Liver (tissue), 9 donors: ENCODE measurements around the gene GPR146. TPM values are rescaled to one million over a fixed set of nuclear protein-coding genes. Genes with fewer than 3 reads are reported as not detected.

Source experiments
- DNase-seq: peaks from one replicate; pipeline ENCODE4 v3.0.0-alpha.2; 2017; ENCODE audit warnings: low spot score
- H3K27ac ChIP-seq, 2 donors: one replicate each; pipeline ENCODE4 v1.7.0; 2013; ENCODE audit warnings: inconsistent platforms in 2 of 2, low read length in 2 of 2, control low read depth in 1 of 2, low read depth in 1 of 2, mild to moderate bottlenecking in 1 of 2
- H3K27me3 ChIP-seq, 4 donors: one replicate each; pipeline versions ENCODE4 v1.6.1 to v1.7.0; 2013; ENCODE audit warnings: low read length in 3 of 4, inconsistent platforms in 1 of 4, mild to moderate bottlenecking in 1 of 4, moderate library complexity in 1 of 4; ENCODE audit not compliant: control insufficient read depth in 4 of 4, insufficient read depth in 4 of 4
- H3K36me3 ChIP-seq, 4 donors: one replicate each; pipeline versions ENCODE4 v1.6.1 to v1.7.0; 2013; ENCODE audit warnings: low read length in 3 of 4, mild to moderate bottlenecking in 3 of 4, low read depth in 1 of 4, moderate library complexity in 1 of 4; ENCODE audit not compliant: control insufficient read depth in 4 of 4, insufficient read depth in 3 of 4
- H3K4me1 ChIP-seq, 4 donors: one replicate each; pipeline versions ENCODE4 v1.6.1 to v1.7.0; 2013; ENCODE audit warnings: low read length in 3 of 4, mild to moderate bottlenecking in 3 of 4, moderate library complexity in 1 of 4; ENCODE audit not compliant: control insufficient read depth in 4 of 4, insufficient read depth in 4 of 4
- H3K4me3 ChIP-seq, 3 donors: one replicate each; pipeline versions ENCODE4 v1.6.1 to v1.7.0; 2013; ENCODE audit warnings: low read length in 3 of 3, control low read depth in 1 of 3, low read depth in 1 of 3, mild to moderate bottlenecking in 1 of 3
- H3K9ac ChIP-seq, 2 donors: one replicate each; pipeline ENCODE4 v1.7.0; 2013; ENCODE audit warnings: low read length in 2 of 2, mild to moderate bottlenecking in 2 of 2, moderate library complexity in 2 of 2, control low read depth in 1 of 2, low read depth in 1 of 2
- H3K9me3 ChIP-seq, 4 donors: one replicate each; pipeline versions ENCODE4 v1.6.1 to v1.7.0; 2013; ENCODE audit warnings: low read length in 3 of 4; ENCODE audit not compliant: control insufficient read depth in 4 of 4
- EGR1 ChIP-seq, 2 donors: IDR thresholded peaks; 2 replicates each; pipeline ENCODE4 v1.6.1; 2016 to 2018; ENCODE audit warnings: antibody characterized with exemption in 2 of 2, low read depth in 2 of 2
- FOXA1 ChIP-seq: IDR thresholded peaks from 2 replicates; pipeline ENCODE4 v1.6.1; 2016; ENCODE audit warnings: antibody characterized with exemption
- FOXA2 ChIP-seq: IDR thresholded peaks from 2 replicates; pipeline ENCODE4 v1.6.1; 2016; ENCODE audit warnings: antibody characterized with exemption
- GABPA ChIP-seq, 2 donors: IDR thresholded peaks in 1 of 2; conservative IDR thresholded peaks in 1 of 2; 2 replicates each; pipeline ENCODE4 v1.6.1; 2016; ENCODE audit warnings: antibody characterized with exemption in 2 of 2, mild to moderate bottlenecking in 1 of 2, moderate library complexity in 1 of 2
- HNF4A ChIP-seq, 2 donors: conservative IDR thresholded peaks; 2 replicates each; pipeline ENCODE4 v1.6.1; 2016; ENCODE audit warnings: antibody characterized with exemption in 2 of 2, mild to moderate bottlenecking in 2 of 2
- HNF4G ChIP-seq: IDR thresholded peaks from 2 replicates; pipeline ENCODE4 v1.6.1; 2016; ENCODE audit warnings: antibody characterized with exemption
- JUND ChIP-seq, 2 donors: IDR thresholded peaks; 2 replicates each; pipeline ENCODE4 v1.6.1; 2016; ENCODE audit warnings: antibody characterized with exemption in 2 of 2
- NR2F2 ChIP-seq: IDR thresholded peaks from 2 replicates; pipeline ENCODE4 v1.6.1; 2016; ENCODE audit warnings: antibody characterized with exemption
- RAD21 ChIP-seq, 2 donors: IDR thresholded peaks; 2 replicates each; pipeline ENCODE4 v1.6.1; 2016; ENCODE audit warnings: antibody characterized with exemption in 2 of 2, mild to moderate bottlenecking in 2 of 2
- RXRA ChIP-seq, 2 donors: IDR thresholded peaks; 2 replicates each; pipeline ENCODE4 v1.6.1; 2017 to 2018; ENCODE audit warnings: antibody characterized with exemption in 2 of 2, mild to moderate bottlenecking in 1 of 2
- SP1 ChIP-seq: IDR thresholded peaks from 2 replicates; pipeline ENCODE4 v1.6.1; 2018; ENCODE audit warnings: antibody characterized with exemption, mild to moderate bottlenecking
- TAF1 ChIP-seq: conservative IDR thresholded peaks from 2 replicates; pipeline ENCODE4 v1.6.1; 2016; ENCODE audit warnings: antibody characterized with exemption, mild to moderate bottlenecking
- YY1 ChIP-seq: IDR thresholded peaks from 2 replicates; pipeline ENCODE4 v1.6.1; 2016; ENCODE audit warnings: antibody characterized with exemption, mild to moderate bottlenecking
- WGBS: extraction: QIAGEN DNeasy Blood & Tissue Kit; methylation state at CpG from one replicate; pipeline ENCODE4 v1.1.7; 2013; 5-methylcytosine and 5-hydroxymethylcytosine counted together
- polyA plus RNA-seq, 2 donors: library from polyadenylated mRNA; stranded (reverse) in 1 of 2; unstranded in 1 of 2; fragments of 200-250 nt in 1 of 2; fragments of >200 nt in 1 of 2; fragmentation: Nextera tagmentation in 1 of 2; extraction: Ambion mirVana in 1 of 2; gene quantifications; one replicate each; pipeline versions ENCODE4 v1.2.1 to v1.2.3, GENCODE V29; 2013 to 2015
- total RNA-seq, 2 donors: library from RNA; depleted of rRNA; stranded (reverse); fragments of >200 nt; gene quantifications; one replicate each; pipeline ENCODE4 v1.2.3, GENCODE V29; 2014
- TF ChIP-seq, protein P1 (sequence below): IDR thresholded peaks from 2 replicates; pipeline ENCODE4 v1.6.1; 2016; ENCODE audit warnings: antibody characterized with exemption
- TF ChIP-seq, protein P2 (sequence below): fragments of 150-350 bp; IDR thresholded peaks from 2 replicates; pipeline ENCODE4 v1.5.1; 2017; ENCODE audit warnings: improper control_type of control experiment, low read depth, low read length; ENCODE audit not compliant: missing input control
- TF ChIP-seq, protein P3 (sequence below): IDR thresholded peaks from 2 replicates; pipeline ENCODE4 v1.6.1; 2016; ENCODE audit warnings: antibody characterized with exemption
- TF ChIP-seq, protein P4 (sequence below): IDR thresholded peaks from 2 replicates; pipeline ENCODE4 v1.6.1; 2016; ENCODE audit warnings: antibody characterized with exemption
- TF ChIP-seq, protein P5 (sequence below): IDR thresholded peaks from 2 replicates; pipeline ENCODE4 v1.6.1; 2016; ENCODE audit warnings: antibody characterized with exemption, mild to moderate bottlenecking
- donor health status: healthy.
- donor health status: healthy.
- donor health status: healthy.
- donor health status: healthy.
- donor health status: healthy.

Gene GPR146
- total and polyA plus RNA-seq, 4 donors = 15.5 to 33.5 (median 26.7) TPM

DNA sequence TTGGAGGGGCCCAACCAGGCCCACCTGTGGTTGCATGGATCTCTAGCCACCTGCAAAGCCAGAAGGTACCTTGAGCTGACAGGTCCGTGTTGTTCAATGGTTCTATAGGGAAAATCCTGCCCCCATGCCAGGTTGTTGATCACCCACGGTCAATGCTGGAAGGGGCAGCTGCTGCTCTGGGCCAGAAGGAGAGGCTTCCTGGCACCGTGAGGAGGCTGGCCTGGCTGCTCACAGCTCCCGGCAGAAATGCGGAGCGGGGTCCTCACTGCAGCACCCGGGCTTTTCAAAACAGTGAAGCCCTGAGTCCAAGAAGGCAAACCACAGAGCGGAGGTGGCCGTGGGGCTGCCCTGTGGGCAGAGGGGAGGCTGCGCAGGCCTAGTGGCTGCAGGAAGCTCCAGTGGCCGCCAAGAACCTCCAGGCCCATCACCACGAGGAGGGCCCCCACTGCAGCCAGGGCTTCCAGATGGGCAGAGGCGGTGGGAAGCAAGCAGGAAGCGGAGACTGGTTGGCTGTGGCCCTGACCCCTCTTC is 25.0 kb upstream of the GPR146 start:
- no peak for DNase-seq
- H3K27me3 ChIP-seq = no peaks in the 10 kb centered on the region
- H3K9me3 ChIP-seq = no peaks in the 10 kb centered on the region
- H3K36me3 ChIP-seq = peaks cover 0 to 5% (median 0%) of the 10 kb centered on the region in 4 donors
- TF ChIP-seq, protein P1, sequence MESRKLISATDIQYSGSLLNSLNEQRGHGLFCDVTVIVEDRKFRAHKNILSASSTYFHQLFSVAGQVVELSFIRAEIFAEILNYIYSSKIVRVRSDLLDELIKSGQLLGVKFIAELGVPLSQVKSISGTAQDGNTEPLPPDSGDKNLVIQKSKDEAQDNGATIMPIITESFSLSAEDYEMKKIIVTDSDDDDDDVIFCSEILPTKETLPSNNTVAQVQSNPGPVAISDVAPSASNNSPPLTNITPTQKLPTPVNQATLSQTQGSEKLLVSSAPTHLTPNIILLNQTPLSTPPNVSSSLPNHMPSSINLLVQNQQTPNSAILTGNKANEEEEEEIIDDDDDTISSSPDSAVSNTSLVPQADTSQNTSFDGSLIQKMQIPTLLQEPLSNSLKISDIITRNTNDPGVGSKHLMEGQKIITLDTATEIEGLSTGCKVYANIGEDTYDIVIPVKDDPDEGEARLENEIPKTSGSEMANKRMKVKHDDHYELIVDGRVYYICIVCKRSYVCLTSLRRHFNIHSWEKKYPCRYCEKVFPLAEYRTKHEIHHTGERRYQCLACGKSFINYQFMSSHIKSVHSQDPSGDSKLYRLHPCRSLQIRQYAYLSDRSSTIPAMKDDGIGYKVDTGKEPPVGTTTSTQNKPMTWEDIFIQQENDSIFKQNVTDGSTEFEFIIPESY = no peak
- TF ChIP-seq HNF4A (conservative IDR thresholded peaks at IDR 0.05) (no peak), RXRA (IDR thresholded peaks at IDR 0.05) (no peak), FOXA2 (no peak), NR2F2 (no peak), EGR1 (IDR thresholded peaks at IDR 0.05; ENCODE audit: low read depth in 2 of 2) (no peak), HNF4G (no peak), SP1 (no peak), FOXA1 (no peak), GABPA (IDR thresholded peaks at IDR 0.05 in 1 of 2, conservative IDR thresholded peaks at IDR 0.05 in 1 of 2) (no peak)
- TF ChIP-seq, protein P2, sequence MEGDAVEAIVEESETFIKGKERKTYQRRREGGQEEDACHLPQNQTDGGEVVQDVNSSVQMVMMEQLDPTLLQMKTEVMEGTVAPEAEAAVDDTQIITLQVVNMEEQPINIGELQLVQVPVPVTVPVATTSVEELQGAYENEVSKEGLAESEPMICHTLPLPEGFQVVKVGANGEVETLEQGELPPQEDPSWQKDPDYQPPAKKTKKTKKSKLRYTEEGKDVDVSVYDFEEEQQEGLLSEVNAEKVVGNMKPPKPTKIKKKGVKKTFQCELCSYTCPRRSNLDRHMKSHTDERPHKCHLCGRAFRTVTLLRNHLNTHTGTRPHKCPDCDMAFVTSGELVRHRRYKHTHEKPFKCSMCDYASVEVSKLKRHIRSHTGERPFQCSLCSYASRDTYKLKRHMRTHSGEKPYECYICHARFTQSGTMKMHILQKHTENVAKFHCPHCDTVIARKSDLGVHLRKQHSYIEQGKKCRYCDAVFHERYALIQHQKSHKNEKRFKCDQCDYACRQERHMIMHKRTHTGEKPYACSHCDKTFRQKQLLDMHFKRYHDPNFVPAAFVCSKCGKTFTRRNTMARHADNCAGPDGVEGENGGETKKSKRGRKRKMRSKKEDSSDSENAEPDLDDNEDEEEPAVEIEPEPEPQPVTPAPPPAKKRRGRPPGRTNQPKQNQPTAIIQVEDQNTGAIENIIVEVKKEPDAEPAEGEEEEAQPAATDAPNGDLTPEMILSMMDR = no peak
- TF ChIP-seq, protein P3, sequence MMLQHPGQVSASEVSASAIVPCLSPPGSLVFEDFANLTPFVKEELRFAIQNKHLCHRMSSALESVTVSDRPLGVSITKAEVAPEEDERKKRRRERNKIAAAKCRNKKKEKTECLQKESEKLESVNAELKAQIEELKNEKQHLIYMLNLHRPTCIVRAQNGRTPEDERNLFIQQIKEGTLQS = no peak
- TF ChIP-seq, protein P4, sequence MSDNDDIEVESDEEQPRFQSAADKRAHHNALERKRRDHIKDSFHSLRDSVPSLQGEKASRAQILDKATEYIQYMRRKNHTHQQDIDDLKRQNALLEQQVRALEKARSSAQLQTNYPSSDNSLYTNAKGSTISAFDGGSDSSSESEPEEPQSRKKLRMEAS = no peak
- WGBS = 92% methylated on average over 14 of the region's 14 CpGs
- H3K4me3 ChIP-seq = no peak overlapping the region
- H3K4me1 ChIP-seq = no peaks in the 10 kb centered on the region
- H3K27ac ChIP-seq = no peak overlapping the region
- no peak overlapping the region for H3K9ac ChIP-seq

DNA sequence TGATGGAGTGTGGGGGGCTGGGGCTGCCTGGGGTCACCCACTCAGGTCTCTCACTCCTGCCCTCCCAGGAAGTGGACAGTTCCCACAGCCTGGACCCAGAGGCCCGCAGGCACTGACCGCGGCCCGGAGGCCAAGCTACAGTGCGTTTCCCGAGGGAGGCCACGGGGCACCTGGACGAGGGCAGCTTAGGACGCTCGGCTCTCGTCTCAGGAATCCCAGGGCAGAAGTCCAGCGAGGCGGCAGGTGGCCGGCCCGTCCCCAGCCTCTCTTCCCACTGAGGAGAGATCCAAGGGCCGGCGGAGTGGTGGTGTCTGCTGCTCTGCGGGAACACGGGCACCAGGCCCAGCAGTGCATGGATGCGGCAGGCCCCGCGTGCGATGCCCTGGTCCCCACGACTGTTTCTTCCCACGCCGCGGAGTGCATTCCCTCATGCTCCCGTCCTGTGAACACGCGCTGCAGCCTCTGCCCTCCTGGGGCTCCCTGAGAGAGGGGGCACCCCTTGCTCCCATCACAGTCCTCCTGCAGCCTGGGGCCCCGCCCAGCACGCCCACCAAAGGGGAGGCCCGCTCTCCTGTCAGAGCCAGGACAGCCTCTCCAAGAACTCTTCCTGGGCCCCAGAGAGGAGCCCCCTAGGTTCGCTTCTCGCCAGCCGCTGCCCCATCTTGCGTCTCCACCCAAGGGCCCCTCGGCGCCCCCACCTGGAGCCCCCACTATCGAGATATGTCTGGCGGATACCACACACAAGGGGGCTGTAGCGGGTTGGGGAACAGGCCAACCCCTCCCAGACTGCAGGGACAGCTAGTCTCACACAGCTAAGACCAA is 24.3 kb upstream of the GPR146 start:
- DNase-seq = no peak
- no peaks in the 10 kb centered on the region for H3K4me1 ChIP-seq
- WGBS = 97% methylated on average over 42 of the region's 42 CpGs
- no peak overlapping the region for H3K9ac ChIP-seq
- H3K4me3 ChIP-seq = no peak overlapping the region
- no peaks in the 10 kb centered on the region for H3K9me3 ChIP-seq
- H3K27ac ChIP-seq = no peak overlapping the region
- no peaks in the 10 kb centered on the region for H3K27me3 ChIP-seq
- H3K36me3 ChIP-seq = peaks cover 0 to 5% (median 0%) of the 10 kb centered on the region in 4 donors
- no peak for TF ChIP-seq RXRA (IDR thresholded peaks at IDR 0.05)
- TF ChIP-seq RAD21 (IDR thresholded peaks at IDR 0.05) = no peak
- no peak for TF ChIP-seq EGR1 (IDR thresholded peaks at IDR 0.05; ENCODE audit: low read depth in 2 of 2)
- no peak for TF ChIP-seq FOXA2
- TF ChIP-seq HNF4A (conservative IDR thresholded peaks at IDR 0.05) = no peak
- TF ChIP-seq YY1 = no peak
- no peak for TF ChIP-seq NR2F2
- TF ChIP-seq, protein P3 = no peak
- no peak for TF ChIP-seq JUND (IDR thresholded peaks at IDR 0.05)
- no peak for TF ChIP-seq HNF4G
- TF ChIP-seq SP1 = no peak
- TF ChIP-seq FOXA1 = no peak
- TF ChIP-seq, protein P2 = no peak
- TF ChIP-seq, protein P5, sequence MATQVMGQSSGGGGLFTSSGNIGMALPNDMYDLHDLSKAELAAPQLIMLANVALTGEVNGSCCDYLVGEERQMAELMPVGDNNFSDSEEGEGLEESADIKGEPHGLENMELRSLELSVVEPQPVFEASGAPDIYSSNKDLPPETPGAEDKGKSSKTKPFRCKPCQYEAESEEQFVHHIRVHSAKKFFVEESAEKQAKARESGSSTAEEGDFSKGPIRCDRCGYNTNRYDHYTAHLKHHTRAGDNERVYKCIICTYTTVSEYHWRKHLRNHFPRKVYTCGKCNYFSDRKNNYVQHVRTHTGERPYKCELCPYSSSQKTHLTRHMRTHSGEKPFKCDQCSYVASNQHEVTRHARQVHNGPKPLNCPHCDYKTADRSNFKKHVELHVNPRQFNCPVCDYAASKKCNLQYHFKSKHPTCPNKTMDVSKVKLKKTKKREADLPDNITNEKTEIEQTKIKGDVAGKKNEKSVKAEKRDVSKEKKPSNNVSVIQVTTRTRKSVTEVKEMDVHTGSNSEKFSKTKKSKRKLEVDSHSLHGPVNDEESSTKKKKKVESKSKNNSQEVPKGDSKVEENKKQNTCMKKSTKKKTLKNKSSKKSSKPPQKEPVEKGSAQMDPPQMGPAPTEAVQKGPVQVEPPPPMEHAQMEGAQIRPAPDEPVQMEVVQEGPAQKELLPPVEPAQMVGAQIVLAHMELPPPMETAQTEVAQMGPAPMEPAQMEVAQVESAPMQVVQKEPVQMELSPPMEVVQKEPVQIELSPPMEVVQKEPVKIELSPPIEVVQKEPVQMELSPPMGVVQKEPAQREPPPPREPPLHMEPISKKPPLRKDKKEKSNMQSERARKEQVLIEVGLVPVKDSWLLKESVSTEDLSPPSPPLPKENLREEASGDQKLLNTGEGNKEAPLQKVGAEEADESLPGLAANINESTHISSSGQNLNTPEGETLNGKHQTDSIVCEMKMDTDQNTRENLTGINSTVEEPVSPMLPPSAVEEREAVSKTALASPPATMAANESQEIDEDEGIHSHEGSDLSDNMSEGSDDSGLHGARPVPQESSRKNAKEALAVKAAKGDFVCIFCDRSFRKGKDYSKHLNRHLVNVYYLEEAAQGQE = no peak
- TF ChIP-seq TAF1 = no peak
